ENCODE data around the gene HNRNPF.
A peak's percentile ranks its signal among the peaks of the same experiment; 100 is the strongest.
"Not testable (repeated sequence)": the region's sequence is repeated elsewhere in the genome, so short reads cannot be mapped to it uniquely, and the experiment has no call there.

HNRNPF gene, protein sequence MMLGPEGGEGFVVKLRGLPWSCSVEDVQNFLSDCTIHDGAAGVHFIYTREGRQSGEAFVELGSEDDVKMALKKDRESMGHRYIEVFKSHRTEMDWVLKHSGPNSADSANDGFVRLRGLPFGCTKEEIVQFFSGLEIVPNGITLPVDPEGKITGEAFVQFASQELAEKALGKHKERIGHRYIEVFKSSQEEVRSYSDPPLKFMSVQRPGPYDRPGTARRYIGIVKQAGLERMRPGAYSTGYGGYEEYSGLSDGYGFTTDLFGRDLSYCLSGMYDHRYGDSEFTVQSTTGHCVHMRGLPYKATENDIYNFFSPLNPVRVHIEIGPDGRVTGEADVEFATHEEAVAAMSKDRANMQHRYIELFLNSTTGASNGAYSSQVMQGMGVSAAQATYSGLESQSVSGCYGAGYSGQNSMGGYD

DNA sequence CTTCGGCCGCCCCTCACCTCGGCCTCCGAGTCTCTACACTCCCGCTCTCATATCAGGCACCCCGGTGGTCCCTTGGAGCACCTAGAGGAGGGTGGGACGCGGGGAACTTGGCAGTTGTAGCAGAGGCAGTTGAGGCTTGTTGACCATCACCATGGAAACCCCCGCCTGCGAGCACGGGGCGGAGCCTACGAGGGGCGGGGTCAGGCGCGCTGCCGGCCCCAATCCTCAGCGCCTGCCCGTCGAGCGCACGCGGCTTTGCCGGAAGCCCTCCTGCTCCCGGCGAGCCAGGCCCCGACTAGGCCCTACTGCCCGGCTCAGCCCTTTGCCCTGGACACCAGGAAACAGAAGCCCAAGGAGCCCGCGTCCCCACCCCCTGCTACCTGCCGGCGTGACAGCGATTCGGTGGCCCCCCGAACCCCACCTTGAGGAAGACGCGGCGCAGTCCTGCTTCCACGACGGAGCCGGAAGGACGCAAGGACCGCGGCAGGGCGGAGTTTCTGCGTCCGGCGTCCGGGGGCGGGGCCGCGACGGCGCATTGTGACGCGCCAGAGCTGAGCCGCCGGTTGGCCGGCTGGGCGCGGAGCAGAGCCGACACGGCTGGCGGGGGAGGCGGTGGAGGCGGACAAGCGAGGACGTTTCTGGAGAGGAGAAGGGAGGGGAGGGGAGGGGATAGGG is at the start of gene HNRNPF:
TSS of gene HNRNPF (minus strand) at position 477 of the 675 bp plus-strand sequence. CDS start 21,302 bp downstream, outside the sequence.
- peak; percentile 93 for DNase-seq (ENCODE audit: low read depth)

- no peak for DNase-seq (ENCODE audit: low read depth)
Measured at GRCh38 chr10:43458227-43458626, 49.2 kb upstream of the HNRNPF start.

- DNase-seq (ENCODE audit: low read depth) = not testable (repeated sequence)
Measured at GRCh38 chr10:43456561-43456960, 47.6 kb upstream of the HNRNPF start.

GRCh38 chr10:43454025-43454424 is 45.0 kb upstream of the HNRNPF start:
- DNase-seq (ENCODE audit: low read depth) = not testable (repeated sequence)

- no peak for DNase-seq (ENCODE audit: low read depth)
Measured at GRCh38 chr10:43453266-43453831, 44.4 kb upstream of the HNRNPF start.

DNA sequence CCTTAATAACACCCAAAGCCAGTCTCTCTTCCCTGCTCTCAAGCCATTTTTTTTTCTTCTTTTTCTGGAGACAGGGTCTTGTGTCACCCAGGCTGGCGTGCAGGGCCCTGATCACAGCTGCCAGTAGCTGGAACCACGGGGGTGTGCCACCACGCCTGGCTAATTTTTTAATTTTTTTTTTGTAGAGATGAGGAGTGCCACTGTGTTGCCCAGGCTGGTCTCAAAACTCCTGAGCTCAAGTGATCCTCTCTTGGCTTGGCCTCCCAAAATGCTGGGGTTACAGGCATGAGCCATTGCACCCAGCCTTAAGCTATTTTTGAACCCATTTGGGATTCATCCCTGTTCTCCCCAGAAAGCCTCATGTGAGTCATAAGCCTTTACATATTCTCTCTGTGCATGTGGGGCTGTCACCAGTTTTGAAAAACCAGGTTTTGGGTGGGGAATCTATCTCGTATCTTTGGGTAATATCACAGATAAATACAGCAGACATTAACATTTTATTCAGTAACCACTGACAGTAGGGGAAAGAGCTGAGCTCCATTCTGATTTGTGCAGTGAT is 43.4 kb upstream of the HNRNPF start:
- no peak for DNase-seq (ENCODE audit: low read depth)

GRCh38 chr10:43448742-43449141 is 39.8 kb upstream of the HNRNPF start:
- no peak for DNase-seq (ENCODE audit: low read depth)

DNA sequence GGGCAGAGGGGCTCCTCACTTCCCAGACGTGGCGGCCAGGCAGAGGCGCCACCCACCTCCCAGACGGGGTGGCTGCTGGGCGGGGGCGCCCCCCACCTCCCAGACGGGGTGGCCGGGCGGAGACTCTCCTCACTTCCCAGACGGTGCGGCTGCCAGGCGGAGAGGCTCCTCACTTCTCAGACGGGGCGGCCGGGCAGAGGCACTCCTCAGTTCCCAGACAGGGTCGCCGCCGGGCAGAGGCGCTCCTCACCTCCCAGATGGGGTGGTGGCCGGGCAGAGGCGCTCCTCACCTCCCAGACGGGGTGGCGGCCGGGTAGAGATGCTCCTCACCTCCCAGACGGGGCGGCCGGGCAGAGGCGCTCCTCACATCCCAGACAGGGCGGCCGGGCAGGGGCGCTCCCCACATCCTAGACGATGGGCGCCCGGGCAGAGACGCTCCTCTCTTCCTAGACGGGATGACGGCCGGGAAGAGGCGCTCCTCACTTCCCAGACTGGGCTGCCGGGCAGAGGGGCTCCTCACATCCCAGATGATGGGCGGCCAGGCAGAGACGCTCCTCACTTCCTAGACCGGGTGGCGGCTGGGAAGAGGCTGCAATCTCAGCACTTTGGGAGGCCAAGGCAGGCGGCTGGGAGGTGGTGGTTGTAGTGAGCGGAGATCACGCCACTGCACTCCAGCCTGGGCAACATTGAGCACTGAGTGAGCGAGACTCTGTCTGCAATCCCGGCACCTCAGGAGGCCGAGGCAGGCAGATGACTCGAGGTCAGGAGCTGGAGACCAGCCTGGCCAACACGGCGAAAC is 37.4 kb upstream of the HNRNPF start:
- not testable (repeated sequence) for DNase-seq (ENCODE audit: low read depth)

DNA sequence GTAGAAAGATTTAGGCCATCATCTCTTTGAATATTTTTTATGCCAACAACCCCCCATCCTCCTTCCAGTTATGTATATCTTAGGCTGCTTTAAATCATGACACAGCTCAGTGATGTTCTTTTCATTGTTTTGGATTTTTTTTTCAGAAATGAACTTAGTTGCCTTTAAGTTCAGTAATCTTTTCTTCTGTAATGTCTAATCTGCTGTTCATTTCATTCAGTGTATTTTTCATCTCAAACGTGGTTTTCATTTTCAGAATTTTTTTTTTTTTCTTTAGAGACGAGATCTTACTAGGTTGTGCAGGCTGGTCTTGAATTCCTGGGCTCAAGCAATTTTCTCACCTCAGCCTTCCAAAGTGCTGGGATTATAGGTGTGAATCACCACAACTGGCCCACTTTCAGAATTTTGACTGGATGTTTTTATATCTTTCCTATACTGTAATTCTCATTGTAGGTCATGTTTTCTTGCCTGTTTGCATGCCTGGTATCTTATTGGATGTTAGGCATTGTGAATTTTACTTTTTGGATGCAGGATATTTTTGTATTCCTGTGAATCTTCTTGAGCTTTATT is 36.0 kb upstream of the HNRNPF start:
- no peak for DNase-seq (ENCODE audit: low read depth)

DNA sequence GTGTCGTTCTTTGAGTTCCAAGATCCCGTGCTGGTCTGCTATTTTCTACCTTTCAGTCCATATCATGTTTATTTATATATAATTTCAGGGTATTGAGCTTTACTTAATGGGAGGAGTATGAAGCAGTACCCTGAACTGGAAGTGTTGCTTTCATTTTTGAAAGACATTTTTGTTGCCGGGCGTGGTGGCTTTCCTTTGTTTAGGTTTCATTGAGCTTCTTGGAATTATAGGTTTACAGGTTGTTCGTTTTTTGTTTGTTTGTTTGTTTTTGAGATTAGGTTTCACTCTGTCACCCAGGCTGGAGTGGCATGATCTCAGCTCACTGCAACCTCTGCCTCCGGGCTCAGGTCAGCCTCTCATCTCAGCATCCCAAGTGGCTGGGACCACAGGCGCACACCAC is 35.3 kb upstream of the HNRNPF start:
- DNase-seq (ENCODE audit: low read depth) = no peak

DNA sequence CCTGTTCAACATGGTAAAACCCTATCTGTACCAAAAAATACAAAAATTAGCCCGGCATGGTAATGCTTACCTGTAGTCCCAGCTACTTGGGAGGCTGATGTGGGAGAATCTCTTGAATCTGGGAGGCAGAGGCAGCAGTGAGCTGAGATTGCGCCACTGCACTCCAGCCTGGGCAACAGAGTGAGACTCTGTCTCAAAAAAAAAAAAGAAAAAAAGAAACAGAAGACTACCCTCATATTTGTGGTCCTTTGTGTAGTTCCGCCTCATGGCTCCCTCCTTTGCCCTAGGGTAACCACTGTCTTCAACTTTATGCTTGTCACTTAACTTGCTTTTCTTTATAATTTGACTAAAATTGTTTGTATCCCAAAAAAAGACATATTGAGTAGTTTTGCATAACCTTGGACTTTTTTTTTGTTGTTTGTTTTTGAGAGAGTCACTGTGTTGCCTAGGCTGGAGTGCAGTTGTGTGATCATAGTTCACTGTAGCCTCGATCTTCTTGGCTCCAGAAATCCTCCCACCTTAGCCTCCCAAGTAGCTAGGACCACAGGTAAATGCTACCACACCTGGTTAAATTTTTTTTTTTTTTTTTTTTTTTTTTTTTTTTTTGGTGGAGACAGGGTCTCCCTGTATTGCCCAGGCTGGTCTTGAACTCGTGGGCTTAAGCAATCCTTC is 31.6 kb upstream of the HNRNPF start:
- DNase-seq (ENCODE audit: low read depth) = no peak

GRCh38 chr10:43437141-43437870 is 28.3 kb upstream of the HNRNPF start:
- DNase-seq (ENCODE audit: low read depth) = no peak

- DNase-seq (ENCODE audit: low read depth) = peak; percentile 78
Measured at GRCh38 chr10:43436291-43437140, 27.5 kb upstream of the HNRNPF start, which contains the start of gene ZNF487. ZNF487 (plus strand) TSS chr10:43437111; CDS start chr10:43475814, 38,703 bp downstream.

- no peak for DNase-seq (ENCODE audit: low read depth)
Measured at GRCh38 chr10:43430926-43431663, 22.1 kb upstream of the HNRNPF start.

DNA sequence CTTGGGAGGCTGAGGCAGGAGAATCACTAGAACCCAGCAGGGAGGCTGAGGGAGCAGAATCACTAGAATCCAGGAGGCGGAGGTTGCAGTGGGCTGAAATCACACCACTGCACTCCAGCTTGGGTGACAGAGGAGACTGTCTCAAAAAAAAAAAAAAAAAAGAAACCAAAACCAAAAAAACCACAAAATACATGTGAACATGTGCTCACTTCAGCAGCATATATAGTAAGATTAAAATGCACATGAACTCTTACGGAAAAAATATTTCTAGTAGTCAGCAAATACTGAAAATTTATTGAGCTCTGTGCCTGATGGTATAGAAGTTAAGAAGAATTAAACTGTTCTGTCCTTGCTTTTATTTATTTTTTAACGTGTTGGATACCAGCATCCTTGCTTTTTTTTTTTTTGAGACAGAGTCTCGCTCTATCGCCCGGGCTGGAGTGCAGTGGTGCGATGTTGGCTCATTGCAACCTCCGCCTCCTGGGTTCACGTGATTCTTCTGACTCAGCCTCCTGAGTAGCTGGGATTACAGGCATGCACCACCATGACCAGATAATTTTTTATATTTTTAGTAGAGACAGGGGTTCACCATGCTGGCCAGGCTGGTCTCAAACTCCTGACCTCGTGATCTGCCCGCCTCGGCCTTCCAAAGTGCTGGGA is 18.3 kb upstream of the HNRNPF start:
- no peak for DNase-seq (ENCODE audit: low read depth)

DNA sequence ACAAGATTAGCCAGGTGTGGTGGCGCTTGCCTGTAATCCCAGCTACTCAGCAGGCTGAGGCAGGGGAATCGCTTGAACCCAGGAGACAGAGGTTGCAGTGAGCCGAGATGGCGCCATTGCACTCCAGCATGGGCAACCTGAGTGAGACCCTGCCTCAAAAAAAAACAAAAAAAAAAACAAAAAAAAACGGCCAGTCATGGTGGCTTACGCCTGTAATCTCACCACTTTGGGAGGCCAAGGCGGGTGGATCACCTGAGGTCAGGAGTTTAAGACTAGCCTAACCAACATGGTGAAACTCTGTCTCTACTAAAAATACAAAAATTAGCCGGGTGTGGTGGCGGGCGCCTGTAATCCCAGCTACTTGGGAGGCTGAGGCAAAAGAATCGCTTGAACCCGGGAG is 17.5 kb upstream of the HNRNPF start:
- DNase-seq (ENCODE audit: low read depth) = not testable (repeated sequence)

DNA sequence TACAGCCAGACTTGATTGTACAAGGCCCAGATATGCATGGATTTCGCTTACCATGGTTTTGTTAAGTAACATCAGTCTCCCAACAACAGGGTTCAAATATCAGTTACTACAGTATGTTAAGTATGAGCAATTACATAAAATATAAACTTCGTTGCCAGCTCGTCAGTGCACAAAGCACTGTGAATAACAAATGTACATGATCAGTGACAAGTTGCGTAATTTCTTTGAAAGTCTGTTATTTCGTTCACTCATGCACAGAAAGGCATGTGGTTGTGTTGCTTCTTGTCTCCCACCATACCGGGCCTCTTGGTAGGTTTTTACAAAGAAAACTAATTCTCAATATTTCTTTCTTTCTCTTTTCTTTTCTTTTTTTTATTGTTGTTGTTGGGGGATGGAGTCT is 15.4 kb upstream of the HNRNPF start:
- DNase-seq (ENCODE audit: low read depth) = no peak

GRCh38 chr10:43421944-43422343 is 13.0 kb upstream of the HNRNPF start:
- DNase-seq (ENCODE audit: low read depth) = not testable (repeated sequence)

Measured in fibroblast of the conjunctiva (primary cell).